GM13976 (cell line): ENCODE data around the gene STK24.
A peak's percentile ranks its signal among the peaks of the same experiment; 100 is the strongest.
"Not testable (repeated sequence)": the region's sequence is repeated elsewhere in the genome, so short reads cannot be mapped to it uniquely, and the experiment has no call there.

ENCODE experiments used
- DNase-seq: peaks from one replicate; pipeline ENCODE4 v3.0.0; 2012; ENCODE audit warnings: low spot score
- in situ Hi-C: fragments of 300-500 bp; cut with MboI; formaldehyde crosslinking; loops from one replicate; pipeline ENCODE4 v1.12.0; 2022; ENCODE audit warnings: low sequenced_read_pairs, mixed read lengths, inconsistent platforms; ENCODE audit not compliant: unreplicated experiment
- TF ChIP-seq, protein P1 (sequence below): IDR thresholded peaks from 2 replicates; pipeline ENCODE4 v1.5.1; 2012; ENCODE audit warnings: borderline replicate concordance, mild to moderate bottlenecking; ENCODE audit not compliant: insufficient read depth; ENCODE audit errors: extremely low read depth, missing control alignments, control extremely low read depth

The STK24 gene

DNA sequence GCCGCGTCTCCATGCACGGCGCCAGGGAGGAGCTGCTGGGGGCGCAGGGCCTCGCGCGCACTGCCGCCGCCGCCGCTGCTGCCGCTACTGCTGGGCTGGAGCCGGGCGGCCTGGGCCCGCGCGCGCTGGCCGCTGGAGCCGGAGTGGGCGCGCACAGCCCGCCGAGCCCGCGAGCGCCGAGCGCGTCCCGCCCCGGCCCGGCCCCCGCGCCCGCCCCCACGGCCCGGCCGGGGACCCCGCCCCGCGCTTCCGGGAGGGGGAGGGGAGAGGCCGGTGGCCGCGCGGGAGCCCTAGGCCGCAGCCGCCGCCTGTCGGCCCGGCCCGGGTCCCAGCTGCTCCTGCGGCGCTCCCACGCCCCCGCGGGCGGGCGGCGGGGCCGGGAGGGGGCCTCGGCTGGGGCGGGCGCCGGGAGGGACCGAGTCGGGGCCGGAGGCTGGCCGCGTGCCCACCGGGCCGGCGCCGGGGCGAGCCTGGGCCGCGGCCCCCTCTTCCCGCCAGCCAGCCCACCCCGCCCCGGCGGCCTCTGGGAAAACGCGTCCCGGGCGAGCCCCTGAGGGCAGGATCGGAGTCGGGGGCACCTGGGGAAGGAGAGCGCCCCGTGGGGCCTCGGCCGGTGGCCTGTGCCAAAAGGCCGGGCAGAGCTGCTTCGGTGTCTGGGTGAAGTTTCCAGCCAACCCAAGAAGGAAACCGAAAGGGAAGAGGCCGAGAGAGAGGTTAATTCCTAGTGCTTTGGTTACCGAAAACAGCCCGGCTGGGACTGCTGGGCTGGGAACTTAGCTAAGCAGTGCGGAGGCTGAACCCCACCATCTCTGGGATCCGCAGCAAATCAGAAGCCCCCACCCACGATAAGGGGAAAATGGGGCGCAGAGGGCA, at the start of gene STK24:
Gene STK24 (minus strand): TSS at position 145 of the 873 bp plus-strand sequence. CDS start 321 bp downstream, outside the sequence.
- DNase-seq = peak; percentile 92
- in situ Hi-C loops = no loop called here
- TF ChIP-seq, protein P1, sequence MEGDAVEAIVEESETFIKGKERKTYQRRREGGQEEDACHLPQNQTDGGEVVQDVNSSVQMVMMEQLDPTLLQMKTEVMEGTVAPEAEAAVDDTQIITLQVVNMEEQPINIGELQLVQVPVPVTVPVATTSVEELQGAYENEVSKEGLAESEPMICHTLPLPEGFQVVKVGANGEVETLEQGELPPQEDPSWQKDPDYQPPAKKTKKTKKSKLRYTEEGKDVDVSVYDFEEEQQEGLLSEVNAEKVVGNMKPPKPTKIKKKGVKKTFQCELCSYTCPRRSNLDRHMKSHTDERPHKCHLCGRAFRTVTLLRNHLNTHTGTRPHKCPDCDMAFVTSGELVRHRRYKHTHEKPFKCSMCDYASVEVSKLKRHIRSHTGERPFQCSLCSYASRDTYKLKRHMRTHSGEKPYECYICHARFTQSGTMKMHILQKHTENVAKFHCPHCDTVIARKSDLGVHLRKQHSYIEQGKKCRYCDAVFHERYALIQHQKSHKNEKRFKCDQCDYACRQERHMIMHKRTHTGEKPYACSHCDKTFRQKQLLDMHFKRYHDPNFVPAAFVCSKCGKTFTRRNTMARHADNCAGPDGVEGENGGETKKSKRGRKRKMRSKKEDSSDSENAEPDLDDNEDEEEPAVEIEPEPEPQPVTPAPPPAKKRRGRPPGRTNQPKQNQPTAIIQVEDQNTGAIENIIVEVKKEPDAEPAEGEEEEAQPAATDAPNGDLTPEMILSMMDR = peak; percentile 43

DNA sequence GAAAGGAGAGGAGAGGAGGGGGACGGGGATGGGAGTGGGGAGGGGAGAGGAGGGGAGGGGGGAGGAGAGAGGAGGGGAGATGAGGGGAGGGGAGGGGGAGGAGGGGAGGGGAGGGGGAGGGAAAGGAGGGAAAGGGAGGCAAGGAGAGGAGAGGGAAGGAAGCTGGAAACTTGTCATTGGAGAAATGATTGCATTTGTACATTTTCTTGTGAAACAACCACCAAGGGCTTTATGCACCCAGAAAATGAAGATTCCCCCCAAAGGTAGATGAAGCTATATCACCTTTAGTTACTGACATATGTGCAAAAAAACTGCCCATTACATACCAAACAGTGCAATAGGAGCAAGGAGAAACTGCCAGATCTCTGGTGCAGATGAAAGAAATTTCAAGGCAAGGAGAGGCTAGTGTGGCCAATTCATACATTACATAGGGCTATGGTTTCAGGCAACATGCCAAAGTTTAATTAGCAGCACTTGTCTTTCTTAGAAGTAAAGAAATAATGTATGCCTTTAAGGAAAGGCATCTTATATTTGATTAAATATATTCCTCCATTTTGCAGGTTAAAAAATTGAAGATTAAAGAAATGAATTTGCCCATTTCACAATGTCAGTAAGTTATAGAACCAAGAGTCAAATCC, 49.5 kb upstream of the STK24 start:
- in situ Hi-C loops = no loop called here
- no peak for DNase-seq
- TF ChIP-seq, protein P1 = no peak

DNA sequence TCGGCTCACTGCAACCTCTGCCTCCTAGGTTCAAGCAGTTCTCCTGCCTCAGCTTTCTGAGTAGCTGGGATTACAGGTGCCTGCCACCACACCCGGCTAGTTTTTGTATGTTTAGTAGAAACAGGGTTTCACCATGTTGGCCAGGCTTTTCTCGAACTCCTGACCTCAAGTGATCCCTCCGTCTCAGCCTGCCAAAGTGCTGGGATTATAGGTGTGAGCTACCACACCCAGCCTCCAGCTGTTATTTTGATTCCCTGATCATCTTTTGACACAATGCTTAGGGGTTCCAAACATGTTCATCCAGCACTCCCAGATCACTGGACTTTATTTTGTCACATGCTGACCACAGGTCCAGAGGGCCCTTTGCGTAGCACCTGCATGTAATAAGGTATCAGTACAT, 47.7 kb upstream of the STK24 start:
- DNase-seq, in situ Hi-C loops: not testable (repeated sequence)

DNA sequence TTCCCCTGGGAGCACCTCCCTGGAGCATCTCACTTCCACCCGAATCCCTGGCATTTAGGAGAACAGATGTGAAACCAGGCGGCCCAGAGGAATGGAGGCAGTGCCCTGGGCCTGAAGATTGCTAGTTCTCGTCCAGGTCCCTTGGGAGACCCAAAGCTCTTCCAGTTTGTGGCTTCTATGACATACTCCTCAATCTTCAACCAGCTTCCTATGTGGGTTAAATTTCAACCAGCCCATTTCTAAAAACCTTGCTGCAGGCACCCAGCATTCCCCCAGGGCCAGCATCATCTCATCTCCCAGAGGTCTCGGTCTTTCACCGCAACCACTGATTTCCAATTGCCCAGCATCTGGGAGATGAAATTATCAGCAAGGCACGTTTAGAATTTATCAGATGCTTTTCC, 46.0 kb upstream of the STK24 start:
- in situ Hi-C loops = no loop called here
- DNase-seq = no peak
- TF ChIP-seq, protein P1 = no peak

DNA sequence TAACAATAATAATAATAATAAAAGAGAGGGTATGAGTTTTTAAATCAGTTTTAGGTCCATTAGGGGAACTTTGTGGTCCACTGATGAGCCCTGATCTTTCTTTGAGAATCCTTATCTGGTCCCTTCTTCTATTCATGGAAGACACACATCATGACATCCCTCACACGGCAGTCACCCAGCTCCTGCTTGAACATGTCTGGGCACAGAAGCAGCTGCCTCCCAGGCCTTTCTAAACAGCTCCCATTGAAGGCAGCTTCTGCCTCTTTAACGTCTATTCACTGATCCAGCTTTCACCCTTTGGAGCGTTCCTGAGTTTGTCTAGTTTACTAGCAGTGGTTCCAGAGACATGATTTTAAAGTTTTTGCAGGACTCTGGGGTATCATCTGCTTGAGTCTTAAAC, 42.6 kb upstream of the STK24 start:
- in situ Hi-C loops = no loop called here
- no peak for DNase-seq
- TF ChIP-seq, protein P1 = no peak

DNA sequence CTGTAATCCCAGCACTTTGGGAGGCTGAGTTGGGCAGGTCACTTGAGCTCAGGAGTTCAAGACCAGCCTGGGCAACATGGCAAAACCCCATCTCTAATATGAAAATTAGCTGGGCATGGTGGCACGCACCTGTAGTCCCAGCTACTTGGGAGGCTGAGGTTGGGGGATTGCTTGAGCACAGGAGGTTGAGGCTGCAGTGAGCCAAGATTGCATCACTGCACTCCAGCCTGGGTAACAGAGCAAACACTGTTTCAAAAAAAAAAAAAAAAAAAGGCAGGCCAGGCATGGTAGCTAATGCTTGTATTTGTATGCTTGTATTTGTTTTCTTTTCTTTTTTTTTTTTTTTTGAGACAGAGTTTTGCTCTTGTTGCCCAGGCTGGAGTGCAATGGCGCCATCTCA, 38.7 kb upstream of the STK24 start:
- in situ Hi-C loops, DNase-seq: not testable (repeated sequence)

DNA sequence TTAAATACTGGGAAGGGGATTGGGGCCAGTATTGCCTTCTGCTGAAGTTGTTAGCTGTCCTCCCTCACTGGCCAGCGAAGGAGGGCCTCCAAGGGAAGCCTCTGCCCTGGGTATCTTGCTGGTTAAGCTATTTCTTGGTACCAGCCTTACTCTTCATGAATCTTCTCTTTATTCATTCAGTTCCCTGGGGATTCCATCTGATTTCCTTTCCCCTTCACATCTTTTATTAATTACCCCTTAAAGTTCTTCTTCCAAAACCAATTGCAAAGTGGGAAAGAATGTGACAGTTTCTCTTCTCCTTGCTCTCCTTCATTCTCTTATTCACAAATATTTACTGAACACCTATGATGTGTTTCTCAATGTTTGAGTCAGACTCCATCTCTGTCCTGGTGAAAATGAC, 36.7 kb upstream of the STK24 start:
- DNase-seq = no peak
- in situ Hi-C loops = no loop called here
- TF ChIP-seq, protein P1 = no peak
